Activated CD4-positive, alpha-beta memory T cell treated with anti-CD3 and anti-CD28 coated beads for 36 hours (primary cell): Measurements from ENCODE around the gene MLNR. TPM values are rescaled to one million over a fixed set of nuclear protein-coding genes. Genes with fewer than 3 reads are reported as not detected.

Experiments used
- CTCF ChIA-PET: fragments of 350-600 bp; sonication (Branson Sonifier 250); formaldehyde crosslinking; loops from one replicate; lab custom pipeline; 2021; ENCODE audit warnings: antibody characterized with exemption, inconsistent platforms; lab: Charles Lee
- POLR2A ChIA-PET: fragments of 350-600 bp; sonication (Branson Sonifier 250); formaldehyde crosslinking; loops from one replicate; lab custom pipeline; 2021; ENCODE audit warnings: antibody characterized with exemption; lab: Charles Lee
- DNase-seq: peaks from one replicate; pipeline ENCODE4 v3.0.0-alpha.2; 2020
- H3K27ac Mint-ChIP-seq: one replicate; pipeline ENCODE4 v1.8.0; 2021; ENCODE audit warnings: mixed read lengths
- H3K27me3 Mint-ChIP-seq: one replicate; pipeline ENCODE4 v1.8.0; 2021; ENCODE audit warnings: mixed read lengths
- H3K36me3 Mint-ChIP-seq: one replicate; pipeline ENCODE4 v1.8.0; 2021; ENCODE audit warnings: mixed read lengths
- H3K4me1 Mint-ChIP-seq: one replicate; pipeline ENCODE4 v1.8.0; 2021; ENCODE audit warnings: low read depth, mixed read lengths
- H3K4me3 Mint-ChIP-seq: one replicate; pipeline ENCODE4 v1.8.0; 2021; ENCODE audit warnings: mild to moderate bottlenecking, mixed read lengths
- H3K9me3 Mint-ChIP-seq: one replicate; pipeline ENCODE4 v1.8.0; 2021; ENCODE audit warnings: mixed read lengths
- intact Hi-C: fragments of 100-400 bp; cut with micrococcal nuclease; formaldehyde crosslinking; loops from one replicate; pipeline ENCODE4 v1.15.1; 2023
- total RNA-seq, 2 experiments: library from RNA; stranded (reverse); gene quantifications; one replicate each; pipeline ENCODE4 v1.2.3, GENCODE V29; 2021

The MLNR gene
- total RNA-seq, 2 experiments from 2014 or later, result not detected

DNA sequence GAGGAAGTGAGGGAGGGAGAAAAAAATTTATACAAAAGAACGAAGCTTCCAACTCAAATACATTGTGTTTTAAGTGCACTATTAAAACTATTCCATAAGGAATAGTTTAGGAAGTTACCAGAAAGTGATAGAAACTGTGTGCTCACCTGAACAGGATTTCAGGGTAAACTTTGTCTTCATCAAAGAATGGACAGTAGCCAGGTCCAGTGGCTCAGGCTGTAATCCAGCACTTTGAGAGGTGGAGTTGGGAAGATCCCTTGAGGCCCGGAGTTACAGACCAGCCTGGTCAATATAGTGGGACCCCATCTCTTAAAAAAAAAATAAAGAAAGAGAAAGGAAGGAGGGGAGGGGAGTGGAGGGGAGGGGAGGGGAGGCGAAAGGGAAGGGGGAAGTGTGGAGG lies 14.6 kb downstream of the MLNR start:
- Mint-ChIP-seq H3K27ac (no peak overlapping the region), H3K4me1 (no peaks in the 10 kb centered on the region), H3K27me3 (peaks cover 3% of the 10 kb centered on the region), H3K4me3 (no peak overlapping the region), H3K36me3 (no peaks in the 10 kb centered on the region), H3K9me3 (no peaks in the 10 kb centered on the region)
- intact Hi-C loops, result no loop called here
- no peak for DNase-seq
- ChIA-PET POLR2A (no interaction called here), CTCF (no interaction called here)

DNA sequence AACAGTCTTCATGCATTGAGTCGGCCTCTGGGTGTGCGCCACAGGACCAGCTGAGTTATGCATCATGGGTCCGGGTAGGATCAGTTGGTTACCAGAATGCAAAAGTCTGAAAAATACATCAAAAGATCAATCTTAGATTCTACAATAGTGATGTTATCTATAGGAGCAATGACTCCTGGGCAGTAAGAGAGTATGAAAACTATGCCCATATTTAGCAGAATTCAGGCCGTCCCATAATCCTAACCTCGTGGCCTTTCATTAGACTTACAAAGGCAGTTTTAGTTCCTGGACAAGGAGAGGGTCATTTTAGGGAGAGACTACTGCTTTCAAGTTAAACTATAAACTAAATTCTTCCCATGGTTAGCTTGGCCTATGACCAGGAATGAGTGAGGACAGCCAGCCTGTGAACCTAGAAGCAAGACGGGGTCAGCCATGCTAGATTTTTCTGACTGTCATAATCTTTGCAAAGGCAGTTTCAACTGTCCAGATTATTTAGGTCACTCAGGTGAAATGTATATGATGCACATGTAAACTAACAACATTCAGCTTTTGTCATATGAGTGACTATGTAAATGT lies 15.8 kb downstream of the MLNR start:
- Mint-ChIP-seq H3K27ac (no peak overlapping the region), H3K27me3 (peaks cover 3% of the 10 kb centered on the region), H3K4me1 (no peaks in the 10 kb centered on the region), H3K4me3 (no peak overlapping the region), H3K9me3 (no peaks in the 10 kb centered on the region), H3K36me3 (no peaks in the 10 kb centered on the region)
- no peak for DNase-seq
- POLR2A ChIA-PET, result interaction anchor here (0.6 kb wide), 1 partner anchor 234 kb away, joined by 4 read pairs; no protein-coding TSS in a partner anchor
- intact Hi-C loops, result no loop called here
- CTCF ChIA-PET, result interaction anchor here (5.1 kb wide), 1 partner anchor 45 kb away, joined by 58 read pairs; no protein-coding TSS in a partner anchor

DNA sequence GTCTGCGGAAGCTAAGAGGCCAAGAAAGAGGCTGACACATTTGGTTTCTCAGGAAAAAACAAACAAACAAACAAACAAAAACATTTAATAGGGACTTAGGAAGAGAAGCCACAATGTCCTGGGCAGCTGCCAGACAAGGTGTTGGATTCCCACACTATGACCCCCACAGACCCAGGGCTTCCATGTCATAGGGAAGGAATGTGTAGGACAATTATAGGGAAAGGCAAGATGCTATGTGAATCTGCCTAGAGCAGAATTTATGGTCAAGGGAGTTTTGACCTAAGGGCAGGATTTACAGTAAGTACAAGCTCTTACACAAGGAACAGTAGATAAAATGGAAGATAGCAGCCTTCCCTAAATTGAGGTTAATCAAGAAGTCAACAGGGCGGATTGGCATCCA lies 18.5 kb downstream of the MLNR start:
- Mint-ChIP-seq H3K4me1 (no peaks in the 10 kb centered on the region), H3K4me3 (no peak overlapping the region), H3K36me3 (no peaks in the 10 kb centered on the region), H3K27me3 (peaks cover 4% of the 10 kb centered on the region), H3K27ac (no peak overlapping the region), H3K9me3 (no peaks in the 10 kb centered on the region)
- ChIA-PET CTCF (interaction anchor here (0.7 to 5.1 kb wide), 2 partner anchors 25 to 42 kb away, joined by 3 to 58 read pairs; no protein-coding TSS in a partner anchor), POLR2A (no interaction called here)
- intact Hi-C loops, result no loop called here
- DNase-seq, result no peak

DNA sequence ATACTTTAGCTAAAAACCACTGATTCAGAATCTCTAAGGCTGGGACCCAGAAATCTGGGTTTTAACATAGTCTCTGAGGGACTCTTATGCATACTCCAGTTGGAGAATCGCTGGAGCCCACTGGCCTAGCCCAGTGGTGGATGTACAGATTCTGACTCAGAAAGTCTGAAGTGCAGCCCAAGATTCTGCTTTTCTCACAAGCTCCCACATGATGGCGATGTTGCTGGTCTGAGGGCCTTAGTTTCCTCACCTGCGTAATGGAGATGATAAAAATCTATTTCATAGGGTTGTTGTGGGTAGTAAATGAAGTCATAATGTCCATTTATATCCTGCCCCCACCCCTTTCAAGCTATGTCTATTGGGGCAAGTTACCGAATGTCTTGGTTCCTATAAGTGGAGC lies 19.9 kb downstream of the MLNR start:
- Mint-ChIP-seq H3K4me3 (no peak overlapping the region), H3K4me1 (no peaks in the 10 kb centered on the region), H3K9me3 (no peaks in the 10 kb centered on the region), H3K36me3 (no peaks in the 10 kb centered on the region), H3K27ac (no peak overlapping the region), H3K27me3 (peaks cover 2% of the 10 kb centered on the region)
- intact Hi-C loops, result loop anchor here (1.0 kb wide), 2 partner anchors 41 to 367 kb away; no protein-coding TSS in a partner anchor
- CTCF ChIA-PET, result interaction anchor here (0.8 to 5.1 kb wide), 14 partner anchors 8 to 470 kb away, joined by 3 to 58 read pairs (median 4); partner anchors contain the start of genes CDADC1 and MLNR
- DNase-seq, result peak; percentile 60
- POLR2A ChIA-PET, result no interaction called here

DNA sequence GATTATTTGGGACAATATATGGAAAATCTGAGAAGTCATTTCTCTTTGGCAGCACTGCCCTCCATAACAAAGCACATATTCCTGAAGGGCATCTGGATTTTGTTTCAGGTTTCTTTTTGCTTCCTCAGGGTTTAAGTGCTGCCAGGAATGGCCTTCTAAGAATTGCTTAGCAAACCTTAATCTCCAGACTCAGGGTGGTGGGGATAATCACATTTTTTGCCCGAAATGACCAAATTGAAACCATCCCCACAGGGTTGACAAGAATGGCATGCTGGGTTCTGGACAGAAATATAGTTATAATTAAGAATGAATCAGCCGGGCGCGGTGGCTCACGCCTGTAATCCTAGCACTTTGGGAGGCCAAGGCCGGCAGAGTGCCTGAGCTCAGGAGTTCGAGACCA lies 21.2 kb downstream of the MLNR start:
- no peak for DNase-seq
- Mint-ChIP-seq H3K27ac (no peak overlapping the region), H3K4me3 (no peak overlapping the region), H3K27me3 (peaks cover 2% of the 10 kb centered on the region), H3K36me3 (no peaks in the 10 kb centered on the region), H3K4me1 (no peaks in the 10 kb centered on the region), H3K9me3 (no peaks in the 10 kb centered on the region)
- ChIA-PET POLR2A (no interaction called here), CTCF (interaction anchor here (3.0 kb wide), 1 partner anchor 38 kb away, joined by 22 read pairs; no protein-coding TSS in a partner anchor)
- intact Hi-C loops, result no loop called here

DNA sequence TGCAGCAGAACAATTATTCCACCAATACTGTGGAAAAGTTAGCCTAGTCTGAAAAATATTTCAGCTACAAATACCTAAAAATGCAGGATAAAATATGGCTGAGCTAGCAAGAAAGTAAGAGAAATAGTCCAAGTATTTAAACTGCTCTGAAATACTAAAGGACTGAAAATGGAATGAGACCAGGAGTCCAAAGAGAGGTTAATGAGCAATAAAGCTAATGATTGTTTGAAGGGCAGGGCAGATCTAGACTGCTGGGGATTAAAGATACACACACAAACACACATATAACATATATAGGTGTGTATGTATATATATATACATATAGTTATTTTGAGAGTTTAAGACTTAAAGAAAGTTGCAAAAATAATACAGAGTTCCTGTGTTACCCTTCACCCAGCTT lies 25.0 kb downstream of the MLNR start:
- intact Hi-C loops, result loop anchor here (5.0 kb wide), 2 partner anchors 197 to 342 kb away; partner anchors contain the start of genes CAB39L, RCBTB1 and SETDB2
- no peak overlapping the region for H3K27ac Mint-ChIP-seq
- H3K4me3 Mint-ChIP-seq, result no peak overlapping the region
- H3K36me3 Mint-ChIP-seq, result peaks cover 2% of the 10 kb centered on the region
- CTCF ChIA-PET, result interaction anchor here (0.6 to 1.5 kb wide), 4 partner anchors 30 to 42 kb away, joined by 3 to 4 read pairs (median 4); no protein-coding TSS in a partner anchor
- POLR2A ChIA-PET, result no interaction called here
- H3K27me3 Mint-ChIP-seq, result peaks cover 2% of the 10 kb centered on the region
- DNase-seq, result no peak
- peaks cover 19% of the 10 kb centered on the region for H3K4me1 Mint-ChIP-seq
- H3K9me3 Mint-ChIP-seq, result no peaks in the 10 kb centered on the region

DNA sequence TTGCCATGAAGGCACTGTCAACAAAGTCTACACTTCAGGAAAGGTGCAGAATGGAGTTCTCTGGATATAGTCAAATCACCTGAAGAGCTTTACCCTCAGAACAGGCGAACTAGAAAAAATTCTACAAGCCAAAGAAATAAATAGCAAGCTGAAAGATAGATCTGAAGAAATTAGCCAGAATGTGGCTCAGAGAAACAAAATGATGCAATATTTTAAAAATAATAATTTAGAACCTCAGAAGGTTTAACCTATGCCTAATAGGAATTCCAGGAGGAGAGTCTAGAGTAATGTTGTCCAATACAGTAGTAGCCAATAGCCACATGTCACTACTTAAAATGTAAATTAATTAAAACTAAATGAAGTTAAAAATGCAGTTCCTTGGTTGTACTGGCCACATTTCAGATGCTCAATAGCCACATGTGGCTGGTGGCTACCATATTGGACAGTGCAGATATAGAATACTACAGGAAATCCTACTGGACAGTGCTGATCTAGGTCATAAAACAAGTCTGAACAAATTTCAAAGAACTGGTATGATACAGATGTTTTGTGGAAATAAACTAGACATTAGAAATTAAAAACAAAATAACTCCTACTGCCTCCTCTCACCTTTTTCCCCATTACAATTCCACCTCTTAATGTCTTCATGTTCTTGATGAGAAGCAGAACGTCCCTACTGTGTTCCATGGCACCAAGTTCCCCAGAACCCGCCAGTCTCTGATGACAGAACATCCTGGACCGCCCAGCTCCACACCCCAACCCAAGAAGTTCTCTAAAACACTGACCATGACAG lies 26.9 kb downstream of the MLNR start:
- POLR2A ChIA-PET, result interaction anchor here (1.4 to 2.5 kb wide), 5 partner anchors 11 to 271 kb away, joined by 3 to 13 read pairs (median 6); partner anchors contain the start of genes CAB39L, FNDC3A and SETDB2
- Mint-ChIP-seq H3K4me3 (peak overlapping the region; percentile 90), H3K27ac (peak overlapping the region; percentile 88), H3K27me3 (peaks cover 2% of the 10 kb centered on the region), H3K36me3 (peaks cover 3% of the 10 kb centered on the region), H3K4me1 (peaks cover 31% of the 10 kb centered on the region), H3K9me3 (no peaks in the 10 kb centered on the region)
- intact Hi-C loops, result loop anchor here (5.0 kb wide), 2 partner anchors 195 to 340 kb away; partner anchors contain the start of genes CAB39L, RCBTB1 and SETDB2
- no peak for DNase-seq
- CTCF ChIA-PET, result interaction anchor here (0.9 to 2.9 kb wide), 8 partner anchors 11 to 271 kb away, joined by 3 to 33 read pairs (median 4); partner anchors contain the start of gene FNDC3A

DNA sequence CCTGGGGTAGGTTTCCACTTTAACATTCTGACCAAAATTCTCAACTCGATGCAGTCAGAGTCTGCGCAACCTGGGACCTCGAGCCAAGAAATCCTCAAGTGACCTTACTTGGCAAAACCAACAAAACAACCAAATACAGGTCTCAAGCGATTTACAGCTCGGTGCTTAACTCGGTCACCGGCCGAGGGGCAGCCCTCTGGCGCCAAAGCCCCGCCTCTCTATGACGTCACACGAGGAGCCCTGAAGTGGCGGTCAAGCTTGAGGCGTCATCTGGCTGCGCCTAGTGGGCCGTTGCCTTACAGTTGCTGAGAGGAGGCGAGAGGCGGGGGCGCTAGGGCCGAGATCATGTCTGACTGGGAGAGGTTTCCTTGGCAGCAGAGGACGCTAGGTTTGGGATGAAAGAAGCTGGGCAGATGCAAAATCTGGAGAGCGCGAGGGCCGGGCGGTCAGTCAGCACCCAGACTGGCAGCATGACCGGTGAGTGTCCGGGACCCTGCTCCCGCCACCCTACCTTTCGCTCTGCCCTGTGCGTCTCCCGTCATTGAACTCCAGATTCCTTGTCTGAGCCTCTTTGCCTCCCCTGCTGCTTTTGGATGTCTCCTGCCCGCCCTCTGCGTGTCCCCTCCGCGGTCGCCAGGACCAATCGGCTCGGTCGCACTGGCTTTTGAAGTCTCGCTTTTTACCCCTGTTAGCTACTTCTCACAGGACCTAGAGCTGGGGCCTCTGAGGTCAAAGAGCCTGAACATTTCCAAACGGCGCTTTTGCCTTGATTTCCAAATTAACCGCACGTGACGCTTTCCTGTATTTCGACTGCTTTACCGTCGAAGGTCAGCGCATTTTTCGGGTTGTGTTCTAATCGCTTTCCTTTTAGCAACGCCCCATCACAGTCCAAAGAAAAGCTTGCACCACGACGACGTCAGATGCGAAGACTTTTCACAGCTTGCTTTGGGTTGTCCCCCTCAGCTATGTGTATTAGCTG lies 27.8 kb downstream of the MLNR start, which contains the start of gene CDADC1:
TSS of gene CDADC1 (plus strand) at position 283 of the 979 bp plus-strand sequence. CDS start at position 396, 113 bp downstream.
- H3K27ac Mint-ChIP-seq, result peak within 1 kb of the TSS; percentile 88
- peak within 1 kb of the TSS; percentile 90 for H3K4me3 Mint-ChIP-seq
- ChIA-PET CTCF (interaction anchor here (0.9 to 2.9 kb wide), 10 partner anchors 8 to 44 kb away, joined by 3 to 33 read pairs (median 4); no protein-coding TSS in a partner anchor), POLR2A (interaction anchor here (0.8 to 2.5 kb wide), 7 partner anchors 10 to 272 kb away, joined by 3 to 13 read pairs (median 4); partner anchors contain the start of genes CAB39L, FNDC3A and SETDB2)
- intact Hi-C loops, result loop anchor here (5.0 kb wide), 2 partner anchors 194 to 339 kb away; partner anchors contain the start of genes CAB39L, RCBTB1 and SETDB2
- H3K4me1 Mint-ChIP-seq, result peaks cover 34% of the 10 kb centered on the region
- H3K36me3 Mint-ChIP-seq, result peaks cover 3% of the 10 kb centered on the region
- peak; percentile 97 for DNase-seq
- no peaks in the 10 kb centered on the region for H3K27me3 Mint-ChIP-seq
- H3K9me3 Mint-ChIP-seq, result no peaks in the 10 kb centered on the region

DNA sequence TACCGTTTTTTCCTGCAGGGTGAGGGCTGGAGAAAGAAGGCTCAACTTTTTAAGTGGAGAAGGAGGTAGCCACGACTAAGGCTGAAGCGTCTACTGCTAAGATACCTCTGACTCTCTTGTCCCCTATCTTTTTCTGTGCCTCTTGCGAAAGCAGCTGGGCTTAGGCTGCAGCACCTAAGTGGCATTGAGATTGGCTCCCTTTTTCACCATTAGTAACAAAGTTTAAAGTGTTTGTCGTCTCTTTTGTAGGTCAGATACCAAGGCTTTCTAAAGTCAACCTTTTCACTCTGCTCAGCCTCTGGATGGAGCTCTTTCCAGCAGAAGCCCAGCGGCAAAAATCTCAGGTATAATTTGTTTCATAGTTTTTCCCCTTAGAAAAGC lies 28.5 kb downstream of the MLNR start:
- peak overlapping the region; percentile 90 for H3K4me3 Mint-ChIP-seq
- ChIA-PET POLR2A (interaction anchor here (0.8 to 2.5 kb wide), 7 partner anchors 9 to 273 kb away, joined by 3 to 13 read pairs (median 4); partner anchors contain the start of genes CAB39L, FNDC3A and SETDB2), CTCF (interaction anchor here (0.9 to 2.9 kb wide), 6 partner anchors 8 to 35 kb away, joined by 3 to 33 read pairs (median 5); no protein-coding TSS in a partner anchor)
- H3K4me1 Mint-ChIP-seq, result peaks cover 39% of the 10 kb centered on the region
- no peak for DNase-seq
- intact Hi-C loops, result loop anchor here (5.0 kb wide), 2 partner anchors 194 to 339 kb away; partner anchors contain the start of genes CAB39L, RCBTB1 and SETDB2
- no peaks in the 10 kb centered on the region for H3K27me3 Mint-ChIP-seq
- H3K36me3 Mint-ChIP-seq, result peaks cover 3% of the 10 kb centered on the region
- peak overlapping the region; percentile 88 for H3K27ac Mint-ChIP-seq
- H3K9me3 Mint-ChIP-seq, result no peaks in the 10 kb centered on the region

DNA sequence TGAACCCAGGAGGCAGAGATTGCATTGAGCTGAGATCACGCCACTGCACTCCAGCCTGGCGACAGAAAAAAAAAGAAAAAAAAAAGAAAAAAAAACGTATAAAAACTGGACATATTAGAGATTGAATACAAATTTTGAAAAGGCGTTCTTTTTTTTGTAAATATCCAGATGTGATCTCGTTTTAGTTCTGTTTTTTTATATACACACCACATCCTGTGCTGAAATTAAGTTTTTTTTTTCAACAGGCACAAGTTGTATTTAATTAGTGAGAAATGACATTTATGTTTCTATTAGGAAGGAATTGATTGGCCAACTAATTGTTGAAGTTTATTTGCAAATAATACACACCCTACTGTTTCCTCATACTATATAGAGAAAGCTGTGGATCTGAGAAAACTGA lies 31.2 kb downstream of the MLNR start:
- H3K4me3 Mint-ChIP-seq, result no peak overlapping the region
- H3K9me3 Mint-ChIP-seq, result no peaks in the 10 kb centered on the region
- no peak for DNase-seq
- peaks cover 59% of the 10 kb centered on the region for H3K4me1 Mint-ChIP-seq
- POLR2A ChIA-PET, result no interaction called here
- CTCF ChIA-PET, result interaction anchor here (0.9 to 1.1 kb wide), 2 partner anchors 30 to 31 kb away, joined by 3 read pairs; no protein-coding TSS in a partner anchor
- peaks cover 16% of the 10 kb centered on the region for H3K36me3 Mint-ChIP-seq
- no peak overlapping the region for H3K27ac Mint-ChIP-seq
- no peaks in the 10 kb centered on the region for H3K27me3 Mint-ChIP-seq
- intact Hi-C loops, result no loop called here
